Measurements from ENCODE around the gene FAM180B.
A peak's percentile ranks its signal among the peaks of the same experiment; 100 is the strongest.

DNA sequence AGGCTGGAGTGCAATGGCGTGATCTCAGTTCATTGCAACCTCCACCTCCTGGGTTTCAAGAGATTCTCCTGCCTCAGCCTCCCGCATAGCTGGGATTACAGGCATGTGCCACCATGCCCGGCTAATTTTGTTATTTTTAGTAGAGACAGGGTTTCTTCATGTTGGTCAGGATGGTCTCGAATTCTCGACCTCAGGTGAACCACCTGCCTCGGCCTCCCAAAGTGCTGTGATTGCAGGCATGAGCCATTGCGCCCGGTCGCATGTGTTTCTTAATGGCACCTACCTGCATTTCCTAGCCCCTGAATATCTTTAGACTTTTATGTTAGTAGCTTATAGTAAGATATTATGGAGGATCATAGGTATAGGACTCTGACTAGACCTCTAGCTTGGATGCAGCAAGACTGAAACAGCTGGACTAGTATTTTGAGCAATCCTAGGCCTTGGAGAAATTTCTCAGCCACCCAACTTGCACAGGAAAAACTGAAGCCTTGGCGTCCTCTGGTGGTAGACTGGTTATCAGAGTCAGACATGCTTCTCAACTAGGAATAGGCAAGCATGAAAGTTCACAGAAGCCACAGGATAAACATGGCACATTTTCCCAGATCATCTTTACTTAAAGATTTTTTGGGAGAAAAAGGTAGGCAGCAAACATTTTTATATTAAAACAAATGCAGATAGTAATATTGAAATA lies 30.4 kb downstream of the FAM180B start:
- TF ChIP-seq, protein P1, sequence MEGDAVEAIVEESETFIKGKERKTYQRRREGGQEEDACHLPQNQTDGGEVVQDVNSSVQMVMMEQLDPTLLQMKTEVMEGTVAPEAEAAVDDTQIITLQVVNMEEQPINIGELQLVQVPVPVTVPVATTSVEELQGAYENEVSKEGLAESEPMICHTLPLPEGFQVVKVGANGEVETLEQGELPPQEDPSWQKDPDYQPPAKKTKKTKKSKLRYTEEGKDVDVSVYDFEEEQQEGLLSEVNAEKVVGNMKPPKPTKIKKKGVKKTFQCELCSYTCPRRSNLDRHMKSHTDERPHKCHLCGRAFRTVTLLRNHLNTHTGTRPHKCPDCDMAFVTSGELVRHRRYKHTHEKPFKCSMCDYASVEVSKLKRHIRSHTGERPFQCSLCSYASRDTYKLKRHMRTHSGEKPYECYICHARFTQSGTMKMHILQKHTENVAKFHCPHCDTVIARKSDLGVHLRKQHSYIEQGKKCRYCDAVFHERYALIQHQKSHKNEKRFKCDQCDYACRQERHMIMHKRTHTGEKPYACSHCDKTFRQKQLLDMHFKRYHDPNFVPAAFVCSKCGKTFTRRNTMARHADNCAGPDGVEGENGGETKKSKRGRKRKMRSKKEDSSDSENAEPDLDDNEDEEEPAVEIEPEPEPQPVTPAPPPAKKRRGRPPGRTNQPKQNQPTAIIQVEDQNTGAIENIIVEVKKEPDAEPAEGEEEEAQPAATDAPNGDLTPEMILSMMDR (IDR thresholded peaks at IDR 0.05; ENCODE audit: control extremely low read depth in 1 of 3, insufficient read depth in 1 of 3, low read depth in 1 of 3, low read length in 3 of 3): peak; percentile 14 to 83 (median 68)
- no peak for TF ChIP-seq HDAC2 (IDR thresholded peaks at IDR 0.05; ENCODE audit: borderline replicate concordance in 1 of 2, low read depth in 2 of 2, low read length in 2 of 2)
- no peak for TF ChIP-seq GABPA (IDR thresholded peaks at IDR 0.05; ENCODE audit: borderline replicate concordance, insufficient read depth, low read length)
- no peak for TF ChIP-seq KDM1A (IDR thresholded peaks at IDR 0.05; ENCODE audit: borderline replicate concordance, low read length)
